Osteoblast (primary cell): Measurements from ENCODE around the gene MFAP2. TPM values are rescaled to one million over a fixed set of nuclear protein-coding genes. Genes with fewer than 3 reads are reported as not detected.

ENCODE experiments used
- DNase-seq: peaks from one replicate; pipeline ENCODE4 v3.0.0; 2011; ENCODE audit warnings: low spot score, mixed read lengths; ENCODE audit not compliant: insufficient read length; ENCODE audit errors: missing footprints
- H2AFZ ChIP-seq: 2 replicates; pipeline ENCODE4 v1.6.0; 2011; ENCODE audit warnings: mild to moderate bottlenecking, low read length
- H3K27ac ChIP-seq: 2 replicates; pipeline ENCODE4 v1.5.1; 2011; ENCODE audit warnings: mild to moderate bottlenecking, low read depth, low read length, moderate library complexity
- H3K27me3 ChIP-seq: 2 replicates; pipeline ENCODE4 v1.6.0; 2012; ENCODE audit warnings: mild to moderate bottlenecking, control low read depth, inconsistent platforms, low read length, moderate library complexity; ENCODE audit not compliant: insufficient read depth
- H3K36me3 ChIP-seq: 2 replicates; pipeline ENCODE4 v1.5.1; 2011; ENCODE audit warnings: mild to moderate bottlenecking, low read length, control low read depth, moderate library complexity; ENCODE audit not compliant: insufficient read depth
- H3K4me1 ChIP-seq: 2 replicates; pipeline ENCODE4 v1.5.1; 2011; ENCODE audit warnings: mild to moderate bottlenecking, low read length, control low read depth, moderate library complexity; ENCODE audit not compliant: insufficient read depth
- H3K4me2 ChIP-seq: 2 replicates; pipeline ENCODE4 v1.6.0; 2011; ENCODE audit warnings: mild to moderate bottlenecking, low read length; ENCODE audit not compliant: insufficient read depth
- H3K4me3 ChIP-seq: fragments of 200-600 bp; sonication (generic); 3 replicates; pipeline ENCODE4 v1.5.1; 2012; ENCODE audit warnings: mild to moderate bottlenecking, low read length, inconsistent platforms; ENCODE audit not compliant: insufficient read depth
- H3K79me2 ChIP-seq: 2 replicates; pipeline ENCODE4 v1.6.0; 2012; ENCODE audit warnings: mild to moderate bottlenecking, low read length, control low read depth, inconsistent platforms; ENCODE audit not compliant: insufficient read depth
- H3K9me3 ChIP-seq: 2 replicates; pipeline ENCODE4 v1.5.1; 2011; ENCODE audit warnings: low read depth, low read length, control low read depth
- H4K20me1 ChIP-seq: 2 replicates; pipeline ENCODE4 v1.6.0; 2012; ENCODE audit warnings: mild to moderate bottlenecking, low read length, control low read depth; ENCODE audit not compliant: insufficient read depth
- CTCF ChIP-seq: IDR thresholded peaks from 2 replicates; pipeline ENCODE4 v1.5.1; 2011; ENCODE audit warnings: mild to moderate bottlenecking, low read depth, low read length, moderate library complexity; ENCODE audit errors: extremely low read depth
- total RNA-seq: library from RNA; depleted of rRNA; stranded (reverse); fragments of >200 nt; gene quantifications from 2 replicates; pipeline ENCODE4 v1.2.3, GENCODE V29; 2012

MFAP2 gene
- total RNA-seq, 1 donor = 61.2 TPM

- peak; percentile 9 for TF ChIP-seq CTCF
Measured at GRCh38 chr1:16924919-16925477, 55.4 kb downstream of the MFAP2 start.

More at GRCh38 chr1:16924919-16925477, 55.4 kb downstream of the MFAP2 start:
- Histone ChIP-seq H3K4me1 (no peaks in the 10 kb centered on the region), H3K27ac (no peak overlapping the region), H3K4me3 (no peak overlapping the region), H3K79me2 (peaks cover 9% of the 10 kb centered on the region), H2AFZ (no peak overlapping the region), H3K9me3 (no peaks in the 10 kb centered on the region), H3K36me3 (no peaks in the 10 kb centered on the region), H3K4me2 (no peak overlapping the region), H3K27me3 (no peaks in the 10 kb centered on the region), H4K20me1 (peaks cover 33% of the 10 kb centered on the region)
- peak; percentile 95 for DNase-seq

Other genes starting within 250 kb of the MFAP2 start
- gene RNU1-4, start 240.1 kb downstream of the MFAP2 start, total RNA-seq = under 0.01 TPM in 1 of 2 replicates, not detected in the other
- under 0.01 TPM in 1 of 2 replicates, not detected in the other for gene RNU1-2, start 84.6 kb downstream of the MFAP2 start, total RNA-seq
- gene CROCC, start 58.7 kb downstream of the MFAP2 start, total RNA-seq = 15.0 and 20.3 TPM in 2 replicates
- gene ATP13A2, start 31.3 kb upstream of the MFAP2 start, total RNA-seq = 30.6 and 34.4 TPM in 2 replicates
- 87.6 and 87.8 TPM in 2 replicates for gene SDHB, start 73.4 kb upstream of the MFAP2 start, total RNA-seq
- gene PADI2, start 138.8 kb upstream of the MFAP2 start, total RNA-seq = under 0.01 and 0.29 TPM in 2 replicates
- under 0.01 TPM in 2 replicates for gene PADI1, start 224.5 kb upstream of the MFAP2 start, total RNA-seq